SK-N-SH (cell line): Measurements from ENCODE around the gene OPCML.

Source experiments
- CTCF ChIP-seq: fragments of 200-600 bp; sonication (generic); IDR thresholded peaks from 2 replicates; pipeline ENCODE4 v1.6.1; 2017; ENCODE audit warnings: antibody characterized with exemption, mild to moderate bottlenecking, moderate library complexity
- EP300 ChIP-seq, 2 experiments: IDR thresholded peaks; 2 replicates each; pipeline versions ENCODE4 v1.4.0 to v1.6.1; 2012; ENCODE audit warnings: borderline replicate concordance in 1 of 2, low read depth in 1 of 2, low read length in 1 of 2
- EZH2phosphoT487 ChIP-seq: fragments of 200-600 bp; sonication (generic); IDR thresholded peaks from 2 replicates; pipeline ENCODE4 v1.6.1; 2017; ENCODE audit warnings: low read depth, mixed run types, mild to moderate bottlenecking, antibody characterized with exemption, moderate library complexity, borderline replicate concordance
- POLR2AphosphoS5 ChIP-seq: IDR thresholded peaks from 2 replicates; pipeline ENCODE4 v1.6.1; 2012; ENCODE audit warnings: low read depth, low read length
- RXRA ChIP-seq: IDR thresholded peaks from 2 replicates; pipeline ENCODE4 v1.4.0; 2012; ENCODE audit warnings: low read depth, mild to moderate bottlenecking, borderline replicate concordance
- TEAD4 ChIP-seq: IDR thresholded peaks from 2 replicates; pipeline ENCODE4 v1.4.0; 2012; ENCODE audit warnings: mild to moderate bottlenecking, borderline replicate concordance; ENCODE audit not compliant: insufficient read depth

GRCh38 chr11:133390803-133391202, 141.5 kb downstream of the OPCML start:
- TF ChIP-seq TEAD4 (no peak), POLR2AphosphoS5 (no peak), EZH2phosphoT487 (no peak), CTCF (no peak), EP300 (IDR thresholded peaks at IDR 0.05; ENCODE audit: borderline replicate concordance in 1 of 2, low read depth in 1 of 2, low read length in 1 of 2) (no peak), RXRA (no peak)
